Raji (cell line): ENCODE data around the gene PLEKHD1.

ENCODE experiments used
- POLR2A ChIP-seq: IDR thresholded peaks from 2 replicates; pipeline ENCODE4 v1.6.1; 2011; ENCODE audit warnings: low read depth, low read length, control low read depth; ENCODE audit not compliant: insufficient read depth

Gene PLEKHD1

GRCh38 chr14:69551511-69551910 is 67.0 kb downstream of the PLEKHD1 start:
- TF ChIP-seq POLR2A = no peak

- TF ChIP-seq POLR2A = no peak
These were observed 68.7 kb downstream of the PLEKHD1 start for GRCh38 chr14:69553252-69553651.

- TF ChIP-seq POLR2A = no peak
These were observed 70.0 kb downstream of the PLEKHD1 start for GRCh38 chr14:69554500-69554899.

GRCh38 chr14:69558774-69559173 is 74.2 kb downstream of the PLEKHD1 start:
- TF ChIP-seq POLR2A = no peak

- no peak for TF ChIP-seq POLR2A
These were observed 75.1 kb downstream of the PLEKHD1 start for GRCh38 chr14:69559581-69560011.

GRCh38 chr14:69560826-69561225 is 76.3 kb downstream of the PLEKHD1 start:
- no peak for TF ChIP-seq POLR2A

GRCh38 chr14:69561893-69562292 is 77.4 kb downstream of the PLEKHD1 start:
- no peak for TF ChIP-seq POLR2A

- TF ChIP-seq POLR2A = no peak
These were observed 83.0 kb downstream of the PLEKHD1 start for GRCh38 chr14:69567563-69567962.

- TF ChIP-seq POLR2A = no peak
These were observed 85.3 kb downstream of the PLEKHD1 start for GRCh38 chr14:69569859-69570258.

GRCh38 chr14:69570836-69571330 is 86.4 kb downstream of the PLEKHD1 start:
- TF ChIP-seq POLR2A = no peak

GRCh38 chr14:69571449-69572029 is 87.0 kb downstream of the PLEKHD1 start:
- no peak for TF ChIP-seq POLR2A

GRCh38 chr14:69572030-69572840 is 87.7 kb downstream of the PLEKHD1 start:
- TF ChIP-seq POLR2A = no peak

GRCh38 chr14:69572841-69573135 is 88.3 kb downstream of the PLEKHD1 start:
- TF ChIP-seq POLR2A = no peak

- TF ChIP-seq POLR2A = no peak
These were observed 88.8 kb downstream of the PLEKHD1 start for GRCh38 chr14:69573205-69573830.

- no peak for TF ChIP-seq POLR2A
These were observed 89.3 kb downstream of the PLEKHD1 start for GRCh38 chr14:69573831-69574262.
